RKO (cell line): ENCODE data around the gene PEX11G.

Experiments used
- DNase-seq: peaks from one replicate; pipeline ENCODE4 v3.0.0-alpha.2; 2016; ENCODE audit warnings: low spot score

Gene PEX11G

DNA sequence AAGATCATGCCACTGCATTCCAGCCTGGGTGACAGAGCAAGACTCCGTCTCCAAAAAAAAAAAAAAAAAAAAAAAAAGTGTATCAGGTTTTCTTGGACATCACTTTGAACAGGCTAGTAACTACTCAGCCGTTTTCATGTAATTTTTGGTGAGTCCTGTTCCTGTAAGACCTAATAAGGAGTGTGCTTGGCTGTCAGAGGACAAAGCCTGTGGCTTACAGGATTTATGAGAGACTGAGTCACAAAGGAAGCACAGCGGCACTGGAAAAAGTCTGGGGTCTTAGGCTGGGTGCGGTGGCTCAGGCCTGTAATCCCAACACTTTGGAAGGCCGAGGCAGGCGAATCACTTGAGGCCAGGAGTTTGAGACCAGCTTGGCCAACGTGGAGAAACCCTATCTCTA lies 55.4 kb downstream of the PEX11G start:
- DNase-seq = peak; percentile 16

DNA sequence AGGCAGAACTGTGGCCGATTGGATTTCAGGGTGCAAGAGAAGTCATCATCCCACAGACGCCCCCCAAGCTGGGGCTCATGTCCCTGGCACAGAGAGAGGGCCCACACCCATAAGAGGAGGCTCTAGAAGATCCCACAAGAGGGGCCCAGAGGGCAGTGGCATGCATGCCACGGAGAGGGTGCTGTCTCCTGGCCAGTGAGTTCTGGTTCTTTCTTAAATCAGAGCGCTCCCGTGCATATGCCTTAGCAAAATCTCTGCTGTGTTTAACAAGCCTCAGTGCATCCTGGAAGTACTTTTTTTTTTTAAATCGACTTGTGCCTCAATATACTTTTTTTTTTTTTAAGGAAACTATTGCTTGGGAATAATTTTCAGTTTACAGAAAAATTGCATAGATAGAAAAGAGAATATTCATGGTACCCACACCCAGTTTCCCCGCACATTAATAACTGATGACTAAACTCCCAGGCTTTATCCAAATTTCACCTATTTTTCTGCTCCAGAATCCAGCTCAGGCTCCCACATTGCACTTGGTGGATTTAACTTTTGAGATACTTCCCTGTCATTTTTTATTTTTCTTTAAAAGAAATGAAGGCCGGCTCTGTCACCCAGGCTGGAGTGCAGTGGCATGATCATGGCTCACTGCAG lies 59.1 kb downstream of the PEX11G start:
- DNase-seq = no peak

DNA sequence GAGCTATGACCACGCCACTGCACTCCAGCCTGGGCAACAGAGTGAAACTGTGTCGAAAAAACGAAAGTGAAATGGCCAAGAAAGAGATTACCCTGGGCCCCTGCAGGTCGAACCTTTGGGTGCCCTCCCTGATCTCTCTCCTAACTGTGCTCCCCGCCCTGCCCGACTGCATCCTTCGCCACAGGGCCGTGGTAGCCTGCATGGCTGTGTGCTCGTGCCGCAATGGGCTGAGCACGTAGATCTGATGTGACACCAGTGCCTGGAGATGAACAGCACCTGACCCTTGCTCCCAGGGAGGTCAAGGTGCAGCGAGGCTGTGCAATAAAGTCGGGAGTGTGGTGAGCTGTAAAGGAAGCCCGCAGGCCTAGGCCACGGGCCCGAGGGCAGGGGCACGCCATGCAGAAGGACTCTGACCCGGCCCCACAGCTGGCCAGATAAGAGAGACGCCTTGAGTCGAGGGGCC lies 60.2 kb downstream of the PEX11G start:
- no peak for DNase-seq

DNA sequence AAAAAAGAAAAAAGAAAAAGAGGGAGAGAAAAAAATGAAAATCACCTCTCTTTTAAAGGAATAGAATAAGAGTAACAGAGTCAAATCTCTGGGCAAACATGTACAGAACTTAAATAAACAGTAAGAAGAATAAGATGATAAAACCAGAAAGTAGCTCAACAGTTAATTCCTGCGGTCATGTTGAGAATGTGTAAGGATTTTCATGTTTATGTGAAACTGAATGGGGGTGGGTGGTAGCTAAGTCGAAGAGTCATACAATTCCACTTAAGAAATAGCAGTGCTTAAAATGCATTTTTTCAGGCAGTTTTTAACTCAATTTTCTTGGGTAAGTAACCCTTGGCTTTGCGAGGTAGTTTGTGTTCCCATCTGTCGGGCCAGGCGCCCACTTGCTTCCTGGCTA lies 60.9 kb downstream of the PEX11G start:
- no peak for DNase-seq

DNA sequence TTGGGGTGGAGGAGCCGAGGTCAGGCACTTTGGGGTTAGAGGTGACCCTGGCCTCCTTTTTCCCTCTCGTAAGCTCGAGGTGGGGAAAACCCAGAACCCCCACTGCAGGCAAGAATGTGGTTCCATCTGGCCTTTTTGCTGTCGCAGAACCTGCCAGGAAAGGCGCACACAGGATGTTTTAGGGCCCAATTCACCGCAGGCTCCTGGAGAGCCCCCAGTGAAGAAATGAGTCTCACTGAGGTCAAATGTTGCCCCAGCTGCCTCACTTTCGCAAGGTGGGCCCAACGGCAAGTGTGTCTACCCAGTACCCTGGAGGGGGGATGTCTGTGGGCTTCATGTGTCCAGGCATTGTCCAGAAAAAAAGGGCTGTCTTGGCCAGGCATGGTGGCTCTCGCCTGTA lies 61.8 kb downstream of the PEX11G start:
- no peak for DNase-seq
